GM12891 (cell line): ENCODE measurements around the gene LUC7L2.
A peak's percentile ranks its signal among the peaks of the same experiment; 100 is the strongest.
"Not testable (repeated sequence)": the region's sequence is repeated elsewhere in the genome, so short reads cannot be mapped to it uniquely, and the experiment has no call there.

Source experiments
- DNase-seq: peaks from one replicate; pipeline ENCODE4 v3.0.0; 2011; ENCODE audit warnings: low spot score; ENCODE audit not compliant: insufficient read length
- FAIRE-seq: peaks from 2 replicates; lab custom pipeline; 2011; peaks lifted over from hg19 to GRCh38; lab: Jason Lieb, UNC
- PAX5 ChIP-seq: IDR thresholded peaks from 2 replicates; pipeline ENCODE4 v1.6.1; 2011; ENCODE audit warnings: low read length, moderate library complexity, mild to moderate bottlenecking; ENCODE audit not compliant: insufficient read depth, severe bottlenecking
- POLR2A ChIP-seq: IDR thresholded peaks from 2 replicates; pipeline ENCODE4 v1.6.1; 2011; ENCODE audit warnings: low read depth, low read length, control low read depth
- POLR2AphosphoS5 ChIP-seq: IDR thresholded peaks from 2 replicates; pipeline ENCODE4 v1.6.1; 2011; ENCODE audit warnings: low read depth, low read length, control low read depth
- POU2F2 ChIP-seq: IDR thresholded peaks from 2 replicates; pipeline ENCODE4 v1.6.1; 2011; ENCODE audit warnings: low read depth, mild to moderate bottlenecking, control low read depth, low read length, moderate library complexity
- SPI1 ChIP-seq: IDR thresholded peaks from 2 replicates; pipeline ENCODE4 v1.6.1; 2011; ENCODE audit warnings: low read depth, low read length, control low read depth
- TAF1 ChIP-seq: IDR thresholded peaks from 2 replicates; pipeline ENCODE4 v1.6.1; 2011; ENCODE audit warnings: low read depth, low read length, control low read depth

LUC7L2 gene

GRCh38 chr7:139334399-139335150 lies 25.1 kb upstream of the LUC7L2 start:
- FAIRE-seq (no peak), DNase-seq (no peak)
- TF ChIP-seq POLR2AphosphoS5 = no peak
- TF ChIP-seq PAX5 = no peak
- TF ChIP-seq SPI1 = no peak
- TF ChIP-seq POU2F2 = no peak

GRCh38 chr7:139339025-139339424 lies 20.7 kb upstream of the LUC7L2 start:
- TF ChIP-seq POU2F2 (no peak), PAX5 (no peak), SPI1 (no peak), TAF1 (no peak), POLR2AphosphoS5 (no peak), POLR2A (no peak)
- no peak for FAIRE-seq
- no peak for DNase-seq

GRCh38 chr7:139339698-139340036 lies 20.0 kb upstream of the LUC7L2 start:
- FAIRE-seq (no peak), DNase-seq (no peak)
- TF ChIP-seq PAX5 (no peak), SPI1 (no peak), TAF1 (no peak), POU2F2 (no peak), POLR2AphosphoS5 (no peak), POLR2A (no peak)

DNA sequence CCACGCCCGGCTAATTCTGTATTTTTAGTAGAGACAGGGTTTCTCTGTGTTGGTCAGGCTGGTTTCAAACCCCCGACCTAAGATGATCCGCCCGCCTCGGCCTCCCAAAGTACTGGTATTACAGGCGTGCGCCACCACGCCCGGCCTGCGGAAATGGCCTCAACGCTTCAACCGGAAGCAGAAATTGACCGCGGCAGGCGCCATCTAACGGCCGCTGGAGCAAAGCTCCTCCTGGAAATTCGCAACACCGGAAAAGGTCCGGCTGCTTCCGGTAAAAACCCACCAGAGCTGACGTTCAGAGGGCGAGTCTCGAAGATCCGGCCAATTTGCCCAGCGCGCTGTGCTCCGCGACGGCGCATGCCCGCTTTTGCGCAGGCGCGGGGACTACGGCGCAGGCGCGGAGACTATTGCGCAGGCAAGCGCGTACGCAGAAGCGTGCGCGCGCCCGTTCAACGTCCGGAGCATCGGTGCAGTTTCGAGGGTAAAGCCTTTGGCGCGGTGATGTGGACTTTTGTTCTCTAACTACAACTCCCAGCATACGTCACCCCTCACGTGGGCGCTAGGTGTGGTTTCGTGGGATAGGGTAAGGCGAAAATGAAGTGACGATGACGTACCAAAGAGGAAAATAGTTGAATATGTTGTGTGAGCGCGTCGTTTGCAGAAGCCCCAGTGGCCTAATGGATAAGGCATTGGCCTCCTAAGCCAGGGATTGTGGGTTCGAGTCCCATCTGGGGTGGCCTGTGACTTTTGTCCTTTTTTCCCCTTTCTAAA lies 19.5 kb upstream of the LUC7L2 start:
- peak; percentile 53; the same call in 1 of the 2 replicates for TF ChIP-seq POLR2A
- TF ChIP-seq POU2F2 = peak; percentile 82
- TF ChIP-seq SPI1 = peak; percentile 32; the same call in 1 of the 2 replicates
- peak; percentile 34; the same call in 1 of the 2 replicates for TF ChIP-seq TAF1
- TF ChIP-seq PAX5 = peak; percentile 42
- TF ChIP-seq POLR2AphosphoS5 = no peak
- peak; percentile 82 for DNase-seq
- FAIRE-seq = peak; percentile 99

DNA sequence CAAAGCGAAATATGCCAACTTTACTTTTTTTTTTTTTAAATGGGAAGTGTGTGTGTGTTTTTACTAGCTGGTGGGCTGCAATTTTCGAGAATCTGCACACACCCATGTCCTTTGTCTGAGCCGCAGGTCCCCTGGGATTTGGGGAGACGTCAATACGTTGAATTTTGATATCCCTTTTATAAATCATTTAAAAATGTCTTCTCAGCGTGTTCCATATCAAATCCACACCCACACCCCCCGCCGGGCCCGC lies 19.0 kb upstream of the LUC7L2 start:
- FAIRE-seq (no peak), DNase-seq (peak; percentile 11)
- TF ChIP-seq PAX5 (no peak), SPI1 (no peak), POLR2A (no peak), POLR2AphosphoS5 (no peak), POU2F2 (no peak), TAF1 (no peak)

DNA sequence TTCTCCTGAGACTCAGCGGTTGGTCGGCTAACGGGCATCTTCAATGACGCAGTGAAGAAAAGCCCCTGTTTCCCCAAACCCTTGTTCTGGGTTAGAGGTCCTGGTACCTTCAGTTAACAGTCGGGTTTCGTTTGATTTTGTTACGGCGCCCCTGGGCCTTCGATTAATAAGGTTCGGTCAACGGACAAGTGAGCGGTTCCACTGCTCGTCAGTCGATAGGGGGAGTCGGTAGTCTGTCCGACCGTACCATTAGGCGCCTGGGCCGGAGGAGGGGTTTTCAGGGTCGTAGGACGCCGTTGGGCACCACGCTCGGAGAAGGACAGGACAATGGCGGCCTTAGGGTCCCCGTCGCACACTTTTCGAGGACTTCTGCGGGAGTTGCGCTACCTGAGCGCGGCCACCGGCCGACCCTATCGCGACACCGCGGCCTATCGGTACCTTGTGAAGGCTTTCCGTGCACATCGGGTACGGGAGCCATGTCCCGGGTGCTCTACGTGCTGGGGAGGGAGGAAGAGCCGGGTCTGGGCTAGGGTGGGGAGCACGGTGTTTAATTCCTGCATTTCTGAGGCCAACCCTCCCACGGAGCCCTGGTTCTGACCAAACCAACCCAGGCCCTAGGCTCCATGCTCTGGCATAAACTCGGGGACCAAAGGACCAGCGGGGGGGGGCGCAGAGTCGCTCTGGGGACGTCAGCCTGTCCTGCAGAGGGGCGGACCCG lies 18.5 kb upstream of the LUC7L2 start, which contains the start of gene FMC1:
Gene FMC1, plus strand, starts transcription at position 280 of the 718 bp plus-strand sequence. Its CDS starts 48 bp downstream, at position 328.
- DNase-seq (peak; percentile 47), FAIRE-seq (peak; percentile 89)
- TF ChIP-seq POU2F2 = peak; percentile 70
- TF ChIP-seq TAF1 = peak; percentile 86
- no peak for TF ChIP-seq POLR2AphosphoS5
- TF ChIP-seq POLR2A = peak; percentile 21

DNA sequence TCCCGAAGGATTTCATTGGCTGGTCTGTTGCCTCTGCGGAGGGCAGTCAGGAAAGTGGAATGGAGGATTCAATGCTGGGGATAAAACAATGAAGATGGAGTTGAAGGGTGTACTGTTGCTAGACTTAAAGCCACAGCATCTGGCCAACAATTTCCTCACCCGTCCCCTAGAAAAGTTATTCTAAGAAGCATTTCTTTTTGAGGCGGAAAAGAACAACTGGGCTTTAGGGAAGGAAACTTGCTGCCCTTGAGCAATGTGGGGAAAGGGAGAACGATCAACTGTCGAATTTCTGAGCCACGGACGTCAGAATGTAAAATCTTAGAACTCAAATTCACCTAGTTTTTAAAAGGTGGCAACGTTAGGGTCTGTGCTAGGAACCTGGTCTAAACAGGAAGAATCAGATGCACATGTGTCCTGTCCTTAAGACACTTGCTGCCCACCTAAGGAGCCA lies 17.9 kb upstream of the LUC7L2 start:
- FAIRE-seq (peak; percentile 79), DNase-seq (no peak)
- TF ChIP-seq POLR2A (peak; percentile 15; the same call in 1 of the 2 replicates), SPI1 (no peak)

- TF ChIP-seq POLR2AphosphoS5 (no peak), PAX5 (no peak), SPI1 (peak; percentile 59), POU2F2 (no peak)
- FAIRE-seq (no peak), DNase-seq (no peak)
These were observed 14.7 kb upstream of the LUC7L2 start for GRCh38 chr7:139345042-139345441.

DNA sequence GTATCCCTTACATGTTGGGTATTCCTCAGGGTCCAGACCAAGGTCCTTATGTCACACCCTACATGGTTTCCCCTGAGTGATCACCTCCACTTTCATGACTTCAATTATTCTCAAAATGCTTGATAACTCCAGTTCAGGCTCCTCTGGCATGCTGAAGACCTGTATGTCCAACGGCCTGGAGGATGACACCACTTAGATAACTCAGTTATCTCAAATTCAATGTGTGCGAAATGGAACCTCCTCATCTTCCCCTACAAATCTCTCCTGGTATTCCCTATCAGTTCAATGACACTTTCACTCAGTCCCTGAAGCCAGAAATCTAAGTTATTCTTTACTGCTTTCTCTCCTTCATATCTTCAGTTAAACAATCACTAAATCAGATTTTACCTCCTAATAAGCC lies 8.7 kb upstream of the LUC7L2 start:
- FAIRE-seq = no peak
- no peak for DNase-seq
- TF ChIP-seq POLR2A (no peak), TAF1 (no peak), POU2F2 (no peak), SPI1 (no peak), POLR2AphosphoS5 (no peak), PAX5 (no peak)

DNA sequence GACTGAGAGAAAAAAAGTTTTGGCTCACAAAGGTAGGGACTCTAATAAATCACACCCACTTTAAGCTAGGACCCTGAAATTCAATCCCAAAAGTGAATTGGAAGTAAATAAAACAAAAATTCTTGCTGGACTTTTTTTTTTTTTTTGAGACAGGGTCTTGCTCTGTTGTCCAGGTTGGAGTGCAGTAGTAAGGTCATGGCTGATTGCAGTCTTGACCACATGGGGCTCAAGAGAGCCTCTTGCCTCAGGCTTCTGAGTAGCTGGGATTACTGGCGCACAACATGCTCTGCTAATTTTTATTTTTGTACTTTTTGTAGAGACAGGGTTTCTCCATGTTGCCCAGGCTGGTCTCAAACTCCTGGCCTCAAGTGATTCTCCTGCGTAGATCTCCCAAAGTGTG lies 5.0 kb upstream of the LUC7L2 start:
- TF ChIP-seq TAF1 (no peak), PAX5 (no peak), POLR2A (no peak), POU2F2 (no peak), SPI1 (no peak), POLR2AphosphoS5 (no peak)
- FAIRE-seq = no peak
- DNase-seq = no peak

GRCh38 chr7:139355320-139355719 lies 4.4 kb upstream of the LUC7L2 start:
- TF ChIP-seq POLR2A (no peak), POLR2AphosphoS5 (no peak), SPI1 (no peak), POU2F2 (no peak), TAF1 (no peak), PAX5 (no peak)
- FAIRE-seq = no peak
- no peak for DNase-seq

DNA sequence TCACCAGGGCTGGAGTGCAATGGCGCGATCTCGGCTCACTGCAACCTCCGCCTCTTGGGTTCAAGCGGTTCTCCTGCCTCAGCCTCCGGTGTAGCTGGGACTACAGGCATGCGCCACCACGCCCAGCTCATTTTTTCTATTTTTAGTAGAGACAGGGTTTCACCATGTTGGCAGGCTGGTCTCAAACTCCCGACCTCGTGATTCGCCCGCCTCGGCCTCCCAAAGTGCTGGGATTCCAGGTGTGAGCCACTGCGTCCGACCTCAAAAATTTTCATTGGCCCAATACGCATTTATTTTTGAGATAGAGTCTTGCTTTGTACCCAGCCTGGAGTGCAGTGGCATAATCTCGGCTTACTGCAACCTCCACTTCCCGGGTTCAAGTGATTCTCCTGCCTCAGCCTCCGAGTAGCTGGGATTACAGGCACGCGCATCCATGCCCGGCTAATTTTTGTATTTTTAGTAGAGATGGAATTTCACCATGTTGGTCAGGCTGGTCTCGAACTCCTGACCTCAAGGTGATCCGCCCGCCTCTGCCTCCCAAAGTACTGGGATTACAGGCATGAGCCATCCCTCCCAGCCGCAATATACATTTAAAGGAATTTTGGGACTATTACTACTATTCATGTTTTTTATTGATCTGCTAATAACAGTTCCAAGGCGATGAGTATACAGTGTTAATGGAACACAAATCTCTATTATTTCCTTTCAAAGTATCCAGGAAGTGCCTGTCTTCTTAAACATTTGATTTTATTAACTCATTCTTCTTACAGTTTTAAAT lies 1.8 kb upstream of the LUC7L2 start:
- not testable (repeated sequence) for FAIRE-seq, DNase-seq
